NCI-H1694 treated with DMSO at 0.1 percent for 48 hours (cell line): Measurements from ENCODE around the gene B3GNT5.
A peak's percentile ranks its signal among the peaks of the same experiment; 100 is the strongest.

Experiments used
- DNase-seq: peaks from one replicate; lab custom pipeline; 2025; lab: John Stamatoyannopoulos, UW

B3GNT5 gene

DNA sequence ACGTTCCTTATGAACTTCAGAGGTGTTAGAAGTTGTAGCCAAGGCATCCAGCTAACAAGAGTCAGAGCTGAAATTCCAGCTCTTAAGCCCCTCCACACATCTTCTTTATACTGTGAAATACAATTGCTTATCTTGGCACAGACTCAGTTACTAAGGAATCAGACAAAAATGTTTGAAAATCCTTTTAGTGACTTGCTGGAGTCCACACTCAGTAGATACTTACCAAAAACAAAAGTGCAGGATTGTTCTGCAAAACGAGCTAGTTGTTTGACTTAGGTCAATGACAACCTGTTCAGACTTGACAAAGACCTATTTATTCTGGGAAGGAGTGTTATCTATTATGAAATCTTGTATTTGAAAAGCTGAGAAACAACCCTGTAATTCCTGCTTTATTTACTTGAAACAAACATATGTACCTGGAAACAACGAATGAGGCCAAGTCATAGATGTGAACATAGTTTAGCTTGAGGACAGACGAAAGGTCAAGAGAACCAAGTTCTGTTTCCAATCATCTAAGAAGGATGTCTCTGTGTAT, 38.5 kb downstream of the B3GNT5 start:
- no peak for DNase-seq

DNA sequence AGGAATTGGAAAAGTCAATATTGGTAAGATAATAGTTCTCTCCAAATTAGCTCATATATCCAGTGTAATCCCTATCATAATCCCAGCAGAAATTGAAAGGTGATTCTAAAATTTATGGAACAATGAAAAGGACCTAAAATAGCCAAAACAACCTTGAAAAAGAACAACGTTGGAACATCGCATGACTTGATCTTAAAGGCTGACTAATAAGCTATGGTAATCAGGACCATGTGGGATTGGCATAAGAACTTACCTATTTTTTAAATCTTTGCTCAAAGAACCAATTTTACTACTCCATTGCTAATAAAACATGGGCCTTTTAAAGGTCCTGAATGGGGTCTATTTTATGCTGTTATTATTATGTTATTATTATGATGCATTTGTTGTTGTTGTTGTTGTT, 40.9 kb downstream of the B3GNT5 start:
- no peak for DNase-seq

DNA sequence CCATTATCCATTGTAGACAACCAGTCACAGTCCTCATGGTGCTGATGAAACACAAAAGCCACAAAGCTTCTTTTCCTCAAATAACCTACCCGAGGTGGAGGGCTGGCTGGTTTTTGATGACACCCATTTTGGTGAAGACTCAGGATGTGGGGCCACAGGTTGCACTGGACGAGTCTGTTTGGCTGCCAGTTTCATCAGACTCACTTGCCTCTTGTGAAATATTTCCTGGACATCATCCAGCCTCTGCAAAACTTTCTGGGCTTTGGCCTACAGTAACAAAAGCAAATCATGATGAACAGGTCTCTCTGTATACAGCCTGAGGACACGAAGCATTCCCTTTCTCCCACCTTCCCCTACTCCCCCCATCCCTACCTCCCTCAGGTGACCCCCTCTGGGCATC, 42.2 kb downstream of the B3GNT5 start:
- no peak for DNase-seq

DNA sequence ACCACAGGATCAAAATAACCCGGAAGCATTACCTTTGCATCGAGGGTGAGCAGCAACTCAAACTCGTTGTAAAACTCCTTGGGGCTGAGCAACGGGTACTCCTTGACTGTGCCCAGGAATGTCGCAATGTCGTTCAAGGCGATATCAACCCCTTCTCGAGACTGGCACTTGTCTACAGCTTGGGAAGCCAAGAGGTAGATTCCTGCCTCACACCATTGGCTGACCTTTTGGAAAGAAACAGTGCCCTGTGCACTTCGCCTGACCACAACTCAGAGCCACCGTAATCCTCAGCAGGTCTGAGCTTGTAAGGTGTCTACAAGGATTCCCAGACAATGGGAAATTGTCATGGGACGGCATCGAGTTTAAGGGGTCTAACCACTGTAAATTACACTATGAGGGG, 43.9 kb downstream of the B3GNT5 start:
- DNase-seq, result no peak

DNA sequence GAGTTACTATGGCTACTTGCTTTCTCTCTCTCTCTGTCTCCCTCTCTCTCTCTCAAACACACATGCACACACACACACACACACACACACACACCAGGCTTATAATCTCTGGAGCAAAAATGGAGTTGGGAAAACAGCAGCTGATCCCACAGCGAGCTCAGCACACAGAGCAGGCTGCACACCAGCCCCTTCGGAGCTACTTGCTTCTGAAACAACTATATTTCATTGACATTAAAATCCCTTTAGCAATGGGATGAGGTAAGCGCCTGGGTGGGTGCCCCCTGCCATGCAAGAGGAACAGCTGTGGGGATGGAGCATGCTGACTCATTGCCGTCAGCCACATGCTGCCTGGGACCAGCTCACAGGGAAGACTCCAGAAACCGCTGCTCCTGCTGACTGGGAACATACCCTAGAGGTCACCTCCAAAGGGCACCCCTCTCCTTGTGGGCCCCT, 45.7 kb downstream of the B3GNT5 start:
- peak; percentile 85 for DNase-seq

DNA sequence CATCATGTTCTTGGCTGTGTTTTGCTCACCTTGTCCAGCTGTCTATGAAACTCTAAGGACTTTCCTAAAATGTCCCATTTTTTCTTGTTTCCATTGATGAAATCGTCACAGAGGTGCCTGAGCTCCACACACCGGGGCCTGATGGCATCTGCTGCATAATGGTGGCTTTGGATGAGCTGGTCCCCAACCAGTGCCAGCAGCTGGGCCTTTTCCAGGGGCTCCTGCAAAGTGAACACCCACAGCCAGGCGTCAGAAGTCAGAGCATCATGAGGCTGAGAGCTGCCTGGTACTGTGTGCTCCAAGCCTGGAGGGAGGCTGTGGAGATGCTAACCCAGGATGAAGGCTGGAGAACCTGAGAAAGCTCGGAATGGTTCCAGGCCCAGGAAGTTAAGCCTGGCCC, 46.9 kb downstream of the B3GNT5 start:
- DNase-seq, result no peak

DNA sequence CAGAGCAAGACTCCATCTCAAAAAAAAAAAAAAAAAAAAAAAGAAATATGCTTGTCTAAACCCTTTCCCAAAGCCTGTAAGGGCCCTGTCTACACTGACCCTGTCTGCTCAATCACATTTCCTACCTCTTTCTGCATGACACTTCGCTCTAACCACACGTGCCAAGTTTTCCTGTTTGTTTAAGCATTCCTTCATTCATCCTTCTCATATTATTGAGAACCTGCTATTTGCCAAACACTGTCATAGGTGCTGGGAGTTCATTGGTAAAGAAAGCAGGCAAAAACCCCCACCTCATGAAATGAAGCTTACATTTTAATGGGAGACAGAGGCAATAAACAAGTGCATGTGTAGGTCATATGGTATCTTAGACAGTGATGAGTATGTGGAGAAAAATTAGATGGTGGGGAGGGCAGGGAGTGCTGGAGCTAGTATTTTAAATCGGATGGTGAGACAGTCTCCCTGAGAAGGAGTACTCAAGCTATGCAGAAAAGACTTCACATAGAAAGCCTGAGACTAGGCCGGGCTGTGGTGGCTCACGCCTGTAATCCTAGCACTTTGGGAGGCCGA, 48.0 kb downstream of the B3GNT5 start:
- no peak for DNase-seq

DNA sequence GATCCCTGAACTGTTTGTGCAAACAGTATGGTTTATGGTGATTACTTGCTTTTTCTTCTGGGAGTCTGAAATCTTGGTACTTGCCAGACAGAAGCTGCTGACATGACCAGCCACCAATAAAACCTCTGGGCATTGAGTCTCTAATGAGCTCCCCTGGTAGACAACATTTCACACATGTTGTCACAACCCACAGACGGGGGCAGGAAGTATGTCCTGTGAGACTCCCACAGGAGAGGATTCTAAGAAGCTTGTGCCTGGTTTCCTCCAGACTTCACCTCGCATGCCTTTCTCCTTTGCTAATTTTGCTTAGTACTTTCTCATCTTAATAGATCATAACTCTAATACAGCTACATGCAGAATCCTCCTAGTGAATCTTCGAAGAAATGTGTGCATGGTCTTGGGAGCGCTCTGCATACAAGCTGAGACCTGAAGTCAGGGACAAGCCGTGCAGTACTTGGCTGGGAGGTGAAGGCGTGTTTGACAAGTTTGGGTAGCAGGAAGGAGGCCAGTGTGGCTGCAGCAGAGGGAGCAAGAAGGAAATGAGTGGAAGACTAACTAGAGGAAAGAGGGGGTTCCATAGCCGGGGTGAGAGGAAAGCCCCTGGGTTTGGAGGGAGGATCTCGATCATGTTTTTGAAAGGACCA, 49.0 kb downstream of the B3GNT5 start:
- DNase-seq, result no peak

DNA sequence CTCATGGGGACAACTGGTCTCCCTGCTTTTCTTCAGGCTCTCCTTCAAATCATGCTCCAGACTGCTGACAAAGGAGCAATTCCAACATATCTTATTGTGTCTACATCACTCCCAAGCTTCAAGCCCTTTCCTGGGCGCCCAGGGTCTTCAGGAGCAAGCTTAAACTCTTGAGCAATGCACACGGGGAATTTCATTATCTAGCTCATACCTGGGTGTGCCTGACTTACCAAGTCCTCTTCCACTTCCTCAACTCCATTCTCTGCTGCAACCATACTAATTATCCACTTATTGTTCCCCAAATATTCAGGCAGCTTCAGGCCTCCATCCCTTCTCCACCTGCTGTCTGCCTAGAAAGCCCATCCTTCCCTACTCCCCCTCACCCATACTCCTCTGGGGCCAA, 50.6 kb downstream of the B3GNT5 start:
- no peak for DNase-seq

DNA sequence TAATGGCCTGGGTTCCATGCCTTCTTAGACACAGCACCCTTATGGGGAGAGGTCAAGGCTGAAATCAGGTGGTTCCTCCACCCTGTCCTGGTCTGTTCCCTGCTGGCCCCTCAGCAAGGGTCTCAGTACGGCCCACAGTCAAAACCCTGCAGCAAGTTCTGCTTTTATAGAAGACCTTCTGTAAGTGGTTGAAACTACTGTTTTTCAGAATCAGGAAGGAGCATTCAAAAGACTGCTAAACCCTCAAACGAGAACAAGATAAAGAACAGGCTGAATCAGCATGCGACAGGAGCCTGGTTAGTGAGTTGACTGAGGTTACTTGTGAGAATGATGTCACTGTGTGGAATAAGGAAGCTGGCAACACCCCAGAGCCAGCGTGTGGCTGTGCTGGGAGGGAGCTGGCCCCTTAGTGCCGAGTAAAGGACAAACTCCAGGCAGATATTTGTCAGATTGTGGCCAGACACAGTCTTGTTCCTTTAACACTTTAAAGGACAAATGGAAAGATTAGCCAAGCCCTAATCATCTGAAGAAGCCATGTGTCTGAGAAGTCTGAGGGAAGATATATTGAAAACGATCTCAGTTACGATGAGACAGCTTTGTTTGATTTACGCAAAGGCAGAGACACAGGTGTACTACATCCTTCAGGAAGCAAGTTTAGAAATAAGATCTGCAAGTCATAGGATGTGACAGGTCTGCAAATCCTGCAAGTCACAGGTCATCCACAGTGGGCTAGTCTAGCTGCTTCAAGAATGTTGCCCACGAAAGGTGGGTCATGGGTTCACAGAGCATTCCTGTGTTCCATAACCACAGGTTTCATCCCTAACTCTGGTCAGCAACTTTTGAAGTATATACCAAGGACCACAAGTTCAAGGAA, 54.0 kb downstream of the B3GNT5 start:
- DNase-seq, result peak; percentile 4

DNA sequence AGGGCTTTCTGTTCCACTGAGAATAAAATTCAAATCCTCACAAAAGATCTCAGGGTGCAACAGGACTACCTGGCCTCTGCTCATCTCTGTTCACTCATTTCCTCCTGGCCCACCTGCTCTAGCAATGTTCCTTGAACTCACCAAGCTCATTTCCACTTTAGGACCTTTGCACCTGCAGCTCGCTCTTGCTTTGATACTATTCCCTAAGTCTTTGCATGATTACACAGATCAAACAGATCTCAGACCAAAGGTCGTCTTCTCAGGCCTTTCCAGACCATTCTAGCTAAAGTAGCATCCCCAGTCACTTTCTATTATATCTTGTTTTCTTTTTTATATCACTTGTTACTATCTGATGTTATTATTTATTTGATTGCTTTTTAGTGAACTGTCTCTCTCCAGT, 54.7 kb downstream of the B3GNT5 start:
- no peak for DNase-seq

DNA sequence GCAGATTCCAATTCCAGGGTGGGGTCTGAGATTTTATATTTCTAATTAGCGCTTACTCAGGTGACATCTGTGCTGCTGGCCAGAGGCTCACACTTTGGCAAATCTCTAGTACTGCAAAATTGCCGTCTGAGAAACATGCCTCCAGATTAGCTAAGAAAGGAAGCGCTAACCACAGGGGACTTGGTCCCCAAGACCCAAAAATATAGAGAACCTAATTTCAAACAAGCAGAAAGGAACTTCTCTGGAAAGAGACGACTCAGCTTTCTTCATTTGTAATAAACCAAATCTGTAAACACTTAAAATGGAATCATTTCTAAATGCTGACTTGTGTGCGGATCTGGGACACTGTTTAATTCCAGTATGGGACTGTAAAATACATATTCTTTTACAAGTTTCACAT, 55.7 kb downstream of the B3GNT5 start:
- no peak for DNase-seq

DNA sequence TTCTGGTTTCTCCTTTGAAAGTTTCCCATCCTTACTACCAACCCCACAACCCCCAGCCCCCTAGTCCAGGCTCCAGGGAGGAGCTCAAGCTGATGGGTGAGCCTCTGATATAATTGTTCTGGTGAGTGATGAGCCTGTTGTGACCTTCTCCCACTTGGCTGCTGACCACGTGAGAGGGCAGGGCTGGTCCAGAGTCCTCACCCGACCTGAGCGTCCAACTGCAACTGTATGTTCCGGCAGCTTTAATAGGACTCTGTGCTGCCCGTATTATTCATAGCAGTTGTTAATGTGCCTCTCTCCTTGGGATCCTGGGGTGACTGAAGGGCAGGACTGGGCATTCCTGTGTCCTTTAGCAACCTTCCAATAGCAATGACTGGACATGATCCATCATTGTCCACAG, 56.2 kb downstream of the B3GNT5 start:
- no peak for DNase-seq

DNA sequence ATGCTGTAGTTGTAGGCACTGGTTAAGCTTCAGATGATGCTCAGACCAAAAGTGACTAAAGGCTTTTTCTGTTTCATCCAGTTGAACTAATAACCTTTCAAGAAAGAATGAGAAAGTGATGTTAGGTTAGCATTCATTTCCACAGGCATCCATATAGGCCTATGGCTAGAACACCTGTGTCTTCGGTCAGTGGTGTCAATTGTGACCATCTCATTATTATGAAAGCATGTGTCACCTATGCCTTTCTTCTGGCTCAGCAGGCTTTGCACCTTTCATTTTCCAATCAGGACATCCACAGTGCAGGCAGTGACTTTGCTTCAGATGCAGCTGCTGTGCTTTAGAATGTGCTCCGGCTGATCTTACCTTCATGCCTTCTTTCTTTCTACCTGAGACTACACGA, 57.9 kb downstream of the B3GNT5 start:
- no peak for DNase-seq

DNA sequence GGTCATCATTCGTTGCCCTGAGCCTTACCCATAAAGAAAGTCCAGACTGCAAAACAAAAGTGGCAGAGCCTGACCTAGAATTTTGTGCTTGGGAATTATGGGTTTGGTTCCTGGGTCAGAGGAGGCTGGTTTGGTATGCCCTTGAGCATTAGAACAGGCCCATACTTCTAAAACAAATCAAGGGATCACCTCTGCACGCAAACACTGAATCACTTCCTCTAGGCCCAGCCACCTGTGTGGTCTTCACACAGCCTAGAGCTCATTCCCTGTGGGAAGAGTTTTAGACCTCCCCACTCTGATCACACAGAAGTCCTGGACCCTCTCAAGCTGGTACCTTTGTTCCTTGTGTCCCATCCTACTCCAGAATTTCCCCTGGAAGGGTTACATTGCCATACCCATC, 59.4 kb downstream of the B3GNT5 start:
- DNase-seq, result no peak

DNA sequence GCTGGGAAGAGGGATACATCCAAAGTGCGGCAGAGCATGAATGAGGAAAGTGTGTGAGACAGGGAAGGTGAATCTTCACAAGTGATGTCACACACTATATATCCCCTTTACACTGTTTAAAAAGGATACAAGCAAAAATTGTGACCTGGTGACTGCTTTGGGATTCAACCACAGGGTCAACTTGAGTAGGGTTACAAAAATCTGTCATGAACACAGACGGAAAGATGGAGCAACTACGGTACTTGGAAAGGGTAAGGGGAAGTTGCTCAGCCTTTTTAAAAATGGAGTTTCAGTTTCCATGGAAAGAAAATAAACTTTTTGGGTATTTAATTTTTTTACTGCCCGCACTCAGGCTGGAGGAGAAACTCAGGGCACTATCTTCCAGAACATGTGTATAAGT, 60.3 kb downstream of the B3GNT5 start:
- no peak for DNase-seq

DNA sequence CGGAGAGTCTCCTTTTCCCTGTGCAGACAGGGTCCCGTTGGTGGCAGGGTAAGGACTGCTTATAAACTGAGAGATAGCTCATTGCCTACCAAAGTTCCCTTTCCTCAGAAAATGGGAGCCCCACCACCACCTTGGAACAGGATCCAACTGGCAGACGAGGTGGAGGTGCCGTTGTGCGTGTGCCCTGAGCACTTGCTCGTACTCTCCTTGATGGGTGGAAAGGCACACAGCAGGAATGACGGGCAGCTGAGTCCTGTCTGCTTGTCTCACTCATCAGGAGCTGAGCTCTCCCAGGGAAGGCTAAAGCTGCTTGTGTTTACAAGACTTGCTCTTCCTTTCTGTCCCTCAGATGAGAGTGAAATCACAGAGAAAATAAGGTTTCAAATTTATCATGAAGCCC, 60.7 kb downstream of the B3GNT5 start:
- no peak for DNase-seq

DNA sequence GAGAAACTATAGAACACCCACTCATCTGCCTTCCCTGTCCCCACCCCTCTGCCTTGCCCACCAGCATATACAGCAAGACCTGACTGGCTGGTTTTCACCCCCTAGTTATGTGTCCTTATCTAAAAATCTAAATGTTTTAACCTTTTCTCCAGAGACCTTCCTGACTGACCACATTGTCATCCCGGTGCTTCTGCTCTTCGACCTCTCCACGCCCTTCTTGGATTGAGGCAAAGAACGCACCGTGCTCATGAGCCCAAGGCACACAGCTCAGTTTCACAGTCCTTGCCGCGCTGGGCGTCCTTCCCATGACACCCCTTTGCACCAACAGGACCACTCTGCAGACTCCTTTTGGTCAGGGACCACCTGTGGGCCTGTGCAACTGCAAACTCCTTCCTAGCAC, 62.7 kb downstream of the B3GNT5 start:
- DNase-seq, result no peak

DNA sequence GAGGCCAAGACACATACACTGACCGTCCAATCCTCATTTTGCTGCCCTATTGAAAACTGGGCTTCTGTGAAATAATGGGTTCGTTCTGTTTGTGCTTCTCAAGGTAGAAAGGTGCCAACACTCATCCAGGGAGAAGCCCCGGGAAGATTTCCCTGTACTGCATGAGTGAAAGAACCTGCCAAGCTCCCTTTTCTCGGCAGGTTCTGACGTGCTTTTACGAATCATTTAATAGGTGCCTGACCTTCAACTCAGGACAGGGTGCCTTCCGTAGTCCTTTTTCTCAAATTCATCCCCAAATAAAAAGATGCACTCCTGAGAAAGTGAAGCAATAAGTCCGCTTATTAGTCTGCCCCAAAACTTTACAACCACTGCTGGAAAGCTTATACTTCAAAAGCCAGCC, 64.2 kb downstream of the B3GNT5 start:
- DNase-seq, result no peak

DNA sequence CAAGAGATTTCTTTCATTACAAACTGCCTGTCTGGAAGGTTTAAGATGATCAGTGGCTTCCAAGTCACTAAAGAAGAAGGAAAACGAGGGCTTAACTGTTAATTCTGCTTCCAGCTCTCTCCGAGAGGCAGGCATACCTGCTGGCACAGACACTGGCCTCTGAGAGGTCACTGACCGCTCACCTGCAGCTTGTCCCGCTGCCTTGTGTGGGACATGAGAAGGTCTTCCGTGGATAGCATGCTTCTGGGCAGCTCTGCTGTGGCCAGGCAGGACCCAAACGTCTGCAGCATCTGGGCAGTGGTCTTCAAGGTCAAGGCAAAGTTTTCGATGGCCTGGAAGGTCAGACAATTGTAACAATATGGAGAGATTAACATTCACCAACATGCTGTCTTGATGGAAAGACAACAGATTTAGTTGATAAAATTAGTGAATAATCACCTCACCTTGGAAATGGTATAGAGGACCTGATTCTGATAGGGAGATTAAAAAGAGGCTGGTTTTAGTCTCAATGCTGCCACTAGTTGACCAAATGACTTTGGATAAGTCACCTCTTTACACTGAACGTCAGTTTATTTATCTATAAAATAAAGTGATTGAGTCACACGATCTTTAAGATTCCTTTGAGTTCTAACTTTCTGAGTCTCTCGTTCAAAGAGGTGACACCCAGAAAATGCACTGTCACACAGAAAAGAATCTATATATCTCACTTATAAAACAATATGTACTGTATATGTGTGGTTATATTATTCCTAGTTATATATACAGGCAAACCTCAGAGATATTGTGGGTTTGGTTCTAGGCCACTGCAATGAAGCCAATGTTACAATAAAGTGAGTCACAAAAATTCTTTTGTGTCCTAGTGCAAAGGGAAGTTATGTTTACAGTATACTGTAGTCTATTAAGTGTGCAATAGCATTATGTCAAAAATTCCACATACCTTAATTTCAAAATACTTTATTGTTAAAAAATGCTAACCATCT, 65.1 kb downstream of the B3GNT5 start:
- DNase-seq, result no peak

DNA sequence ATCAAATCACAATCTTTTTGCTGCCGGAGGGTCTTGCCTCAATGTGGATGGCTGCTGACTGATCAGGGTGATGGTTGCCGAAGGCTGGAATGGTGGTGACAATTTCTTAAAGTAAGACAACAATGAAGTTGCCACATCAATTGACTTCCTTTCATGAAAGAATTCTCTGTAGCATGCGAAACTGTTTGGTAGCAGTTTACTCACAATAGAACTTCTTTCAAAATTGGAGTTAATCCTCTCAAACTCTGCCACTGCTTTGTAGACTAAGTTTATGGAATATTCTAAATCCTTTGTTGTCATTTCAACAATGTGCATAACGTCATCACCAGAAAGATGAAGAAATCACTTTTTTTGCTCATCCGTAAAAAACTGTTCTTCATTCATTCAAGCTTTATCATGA, 65.8 kb downstream of the B3GNT5 start:
- DNase-seq, result no peak

DNA sequence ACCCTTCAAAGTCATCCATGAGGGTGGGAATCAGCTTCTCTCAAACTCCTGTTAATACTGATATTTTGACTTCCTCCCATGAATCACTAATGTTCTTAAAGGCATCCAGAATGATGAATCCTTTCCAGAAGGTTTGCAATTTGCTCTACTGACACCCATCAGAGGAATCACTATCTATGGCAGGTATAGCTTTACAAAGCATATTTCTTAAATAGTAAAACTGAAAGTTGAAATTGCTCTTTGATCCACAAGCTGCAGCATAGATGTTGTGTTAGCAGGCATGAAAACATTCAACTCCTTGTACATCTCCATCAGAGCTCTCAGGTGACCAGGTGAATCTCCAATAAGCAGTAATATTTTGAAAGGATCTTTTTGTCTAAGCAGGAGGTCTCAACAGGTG, 66.3 kb downstream of the B3GNT5 start:
- DNase-seq, result no peak
